SJCRH30 (cell line): ENCODE measurements around the gene CCL2. TPM values are rescaled to one million over a fixed set of nuclear protein-coding genes. Genes with fewer than 3 reads are reported as not detected.

Experiments used
- DNase-seq, 2 experiments: peaks; one replicate each; pipeline ENCODE4 v3.0.0-alpha.2; 2015 to 2020
- H3K27ac ChIP-seq: fragments of 250-450 bp; sonication (Bioruptor Pico); 2 replicates; pipeline ENCODE4 v1.5.1; 2020; ENCODE audit warnings: mild to moderate bottlenecking, moderate library complexity
- H3K27me3 ChIP-seq: fragments of 250-450 bp; sonication (Bioruptor Pico); 2 replicates; pipeline ENCODE4 v1.5.1; 2020; ENCODE audit warnings: mild to moderate bottlenecking, moderate library complexity
- H3K36me3 ChIP-seq: fragments of 250-450 bp; sonication (Bioruptor Pico); 2 replicates; pipeline ENCODE4 v1.5.1; 2020; ENCODE audit warnings: mild to moderate bottlenecking, moderate library complexity
- H3K4me1 ChIP-seq: fragments of 250-450 bp; sonication (Bioruptor Pico); 2 replicates; pipeline ENCODE4 v1.5.1; 2020; ENCODE audit warnings: mild to moderate bottlenecking, moderate library complexity
- H3K4me3 ChIP-seq: fragments of 250-450 bp; sonication (Bioruptor Pico); 2 replicates; pipeline ENCODE4 v1.5.1; 2020; ENCODE audit warnings: mild to moderate bottlenecking, moderate library complexity
- H3K9me3 ChIP-seq: fragments of 250-450 bp; sonication (Bioruptor Pico); replicated peaks from 2 replicates; pipeline ENCODE4 v1.5.1; 2020; ENCODE audit warnings: mild to moderate bottlenecking, moderate library complexity
- total RNA-seq: library from RNA; depleted of rRNA; stranded (reverse); fragments of >200 nt; shearing (Covaris generic); gene quantifications from 2 replicates; pipeline ENCODE4 v1.2.3, GENCODE V29; 2014

Gene CCL2
- total RNA-seq, 1 experiment from 2014 or later, result 6.7 TPM

DNA sequence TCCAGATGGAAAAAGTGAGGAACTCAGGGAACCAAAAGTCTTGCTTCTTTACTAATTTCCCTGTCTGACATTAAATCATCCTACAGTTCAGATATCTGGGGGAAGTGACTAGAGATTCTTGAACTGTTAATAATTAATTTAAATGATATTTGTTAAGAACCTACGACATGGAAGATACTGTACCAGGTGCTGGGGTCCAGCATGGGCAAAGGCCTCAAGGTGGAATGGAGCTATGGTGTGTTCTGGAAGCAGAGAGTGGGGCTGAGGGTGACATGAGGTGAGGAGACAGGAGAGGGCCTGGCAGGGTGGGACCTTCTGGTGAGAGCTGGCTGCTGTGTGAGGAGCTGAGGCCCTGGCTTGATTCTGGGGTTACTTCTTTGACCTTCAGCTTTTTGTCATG lies 6.0 kb upstream of the CCL2 start:
- DNase-seq, result no peak
- H3K9me3 ChIP-seq, result no peaks in the 10 kb centered on the region
- H3K4me1 ChIP-seq, result peaks cover 29% of the 10 kb centered on the region
- H3K4me3 ChIP-seq, result no peak overlapping the region
- H3K27ac ChIP-seq, result no peak overlapping the region
- H3K27me3 ChIP-seq, result no peaks in the 10 kb centered on the region
- no peaks in the 10 kb centered on the region for H3K36me3 ChIP-seq

DNA sequence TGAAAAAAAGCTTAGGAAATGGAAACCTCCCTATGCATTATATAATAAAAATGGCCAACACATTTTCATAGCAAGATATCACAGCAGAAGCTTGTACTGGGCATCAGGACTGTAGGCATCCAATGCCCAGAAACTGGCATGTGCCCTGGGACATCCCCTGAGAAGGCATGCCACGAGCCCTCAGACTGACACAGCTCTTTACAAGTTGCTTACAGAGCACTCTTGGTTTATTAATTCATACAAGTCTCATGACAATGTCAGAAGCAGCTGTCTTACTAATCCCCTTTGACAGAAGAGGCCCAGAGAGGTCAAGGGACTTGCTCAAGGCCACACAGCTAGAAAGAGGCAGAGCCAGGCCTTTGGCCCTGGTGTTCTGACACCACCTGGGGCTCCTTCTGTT lies 5.6 kb upstream of the CCL2 start:
- Histone ChIP-seq H3K4me1 (peaks cover 33% of the 10 kb centered on the region), H3K27me3 (no peaks in the 10 kb centered on the region), H3K36me3 (no peaks in the 10 kb centered on the region), H3K9me3 (no peaks in the 10 kb centered on the region), H3K4me3 (no peak overlapping the region), H3K27ac (no peak overlapping the region)
- no peak for DNase-seq

DNA sequence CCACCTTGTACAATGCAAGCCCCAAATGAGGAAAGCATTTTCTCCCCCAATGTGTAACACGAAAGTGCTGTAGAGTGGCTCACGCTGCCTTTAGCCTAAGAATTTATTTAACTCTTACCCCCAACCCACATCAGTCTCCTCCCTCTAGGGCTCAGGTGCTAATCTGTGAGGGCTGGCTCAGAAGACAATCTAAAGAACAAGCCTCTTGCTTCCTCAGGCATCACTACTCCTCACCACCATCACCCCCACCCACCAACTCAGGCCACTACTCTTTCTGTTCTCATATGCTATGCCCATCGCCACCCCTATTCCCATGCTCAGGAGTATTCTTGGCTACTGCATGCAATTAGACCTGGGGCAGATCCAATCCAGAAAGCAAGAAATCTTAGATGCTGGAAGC lies 3.9 kb upstream of the CCL2 start:
- DNase-seq, result no peak
- Histone ChIP-seq H3K27me3 (no peaks in the 10 kb centered on the region), H3K4me3 (no peak overlapping the region), H3K27ac (no peak overlapping the region), H3K4me1 (peaks cover 36% of the 10 kb centered on the region), H3K36me3 (no peaks in the 10 kb centered on the region), H3K9me3 (no peaks in the 10 kb centered on the region)

DNA sequence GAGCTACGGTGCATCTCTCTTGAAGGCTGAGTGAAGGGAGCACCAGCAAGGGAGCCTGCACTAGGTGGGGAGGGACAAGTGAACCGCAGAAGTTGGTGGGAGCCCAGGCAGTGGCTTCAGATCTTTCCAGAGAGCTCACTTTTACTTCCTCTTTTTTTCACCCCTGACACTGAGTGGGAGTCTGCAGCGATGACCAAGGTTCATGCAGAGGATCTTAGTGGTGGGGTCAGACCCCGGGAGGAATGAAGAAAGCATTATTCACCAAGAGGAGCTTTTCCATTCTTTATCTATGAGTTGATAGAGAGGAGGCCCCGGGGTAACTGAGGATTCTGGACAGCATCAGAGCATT lies 3.0 kb upstream of the CCL2 start:
- no peak for DNase-seq
- peaks cover 36% of the 10 kb centered on the region for H3K4me1 ChIP-seq
- no peaks in the 10 kb centered on the region for H3K36me3 ChIP-seq
- no peaks in the 10 kb centered on the region for H3K27me3 ChIP-seq
- no peak overlapping the region for H3K27ac ChIP-seq
- H3K4me3 ChIP-seq, result no peak overlapping the region
- no peaks in the 10 kb centered on the region for H3K9me3 ChIP-seq

DNA sequence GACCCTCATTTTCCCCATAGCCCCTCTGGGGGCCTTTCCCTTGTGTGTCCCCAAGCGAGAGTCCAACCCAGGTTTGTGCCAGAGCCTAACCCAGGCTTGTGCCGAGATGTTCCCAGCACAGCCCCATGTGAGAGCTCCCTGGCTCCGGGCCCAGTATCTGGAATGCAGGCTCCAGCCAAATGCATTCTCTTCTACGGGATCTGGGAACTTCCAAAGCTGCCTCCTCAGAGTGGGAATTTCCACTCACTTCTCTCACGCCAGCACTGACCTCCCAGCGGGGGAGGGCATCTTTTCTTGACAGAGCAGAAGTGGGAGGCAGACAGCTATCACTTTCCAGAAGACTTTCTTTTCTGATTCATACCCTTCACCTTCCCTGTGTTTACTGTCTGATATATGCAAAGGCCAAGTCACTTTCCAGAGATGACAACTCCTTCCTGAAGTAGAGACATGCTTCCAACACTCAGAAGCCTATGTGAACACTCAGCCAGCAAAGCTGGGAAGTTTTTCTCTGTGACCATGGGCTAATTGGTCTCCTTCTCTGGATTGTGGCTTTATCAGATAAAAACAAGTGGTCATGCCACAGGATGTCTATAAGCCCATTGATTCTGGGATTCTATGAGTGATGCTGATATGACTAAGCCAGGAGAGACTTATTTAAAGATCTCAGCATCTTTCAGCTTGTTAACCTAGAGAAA lies 2.5 kb upstream of the CCL2 start:
- no peaks in the 10 kb centered on the region for H3K36me3 ChIP-seq
- H3K27me3 ChIP-seq, result no peaks in the 10 kb centered on the region
- no peaks in the 10 kb centered on the region for H3K9me3 ChIP-seq
- H3K4me1 ChIP-seq, result peaks cover 36% of the 10 kb centered on the region
- DNase-seq, result peak; percentile 58 to 61
- no peak overlapping the region for H3K4me3 ChIP-seq
- H3K27ac ChIP-seq, result no peak overlapping the region

DNA sequence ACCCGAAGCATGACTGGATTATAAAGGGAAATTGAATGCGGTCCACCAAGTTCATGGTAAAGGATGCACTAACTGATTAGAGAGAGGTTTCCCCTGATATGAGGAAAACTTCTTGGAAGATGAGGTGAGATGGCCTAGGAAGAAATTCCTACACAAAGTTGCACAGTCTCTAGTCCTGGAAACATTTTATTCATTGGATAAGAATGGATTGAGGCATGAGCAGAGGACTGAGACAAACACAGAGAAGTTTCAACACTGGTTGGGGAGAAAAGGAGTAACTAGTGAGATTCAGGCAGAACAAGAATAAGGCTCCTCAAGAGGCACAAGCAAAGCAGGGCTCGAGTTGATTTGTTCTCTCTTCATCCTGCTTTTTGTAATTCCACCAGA lies 2.0 kb upstream of the CCL2 start:
- Histone ChIP-seq H3K27me3 (no peaks in the 10 kb centered on the region), H3K36me3 (no peaks in the 10 kb centered on the region), H3K9me3 (no peaks in the 10 kb centered on the region), H3K4me1 (peaks cover 36% of the 10 kb centered on the region), H3K4me3 (no peak overlapping the region), H3K27ac (no peak overlapping the region)
- DNase-seq, result no peak

DNA sequence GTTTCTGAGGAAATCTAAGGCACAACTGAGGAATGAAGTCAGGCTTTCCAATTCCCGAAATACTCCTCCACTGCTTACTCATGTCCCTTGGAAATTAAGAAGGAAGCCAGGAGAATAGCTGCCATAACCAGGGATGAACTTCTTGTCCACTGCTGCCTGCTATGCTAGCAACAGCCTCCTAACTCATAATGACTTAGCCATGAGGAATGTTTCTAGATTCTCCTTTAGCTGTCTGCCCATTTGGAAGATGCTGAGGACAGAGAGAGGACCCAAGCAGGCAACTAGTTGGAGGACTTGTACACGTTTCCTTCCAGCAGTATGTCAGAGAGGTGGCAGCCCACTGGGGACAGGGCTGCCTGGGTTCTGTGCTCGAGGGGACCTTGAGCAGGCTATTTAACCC lies 939 bp upstream of the CCL2 start:
- no peak for DNase-seq
- Histone ChIP-seq H3K36me3 (no peaks in the 10 kb centered on the region), H3K4me3 (no peak overlapping the region; the same call in 1 of the 2 replicates), H3K27ac (peak overlapping the region; percentile 73; the same call in 1 of the 2 replicates), H3K9me3 (no peaks in the 10 kb centered on the region), H3K4me1 (peaks cover 36% of the 10 kb centered on the region), H3K27me3 (no peaks in the 10 kb centered on the region)

DNA sequence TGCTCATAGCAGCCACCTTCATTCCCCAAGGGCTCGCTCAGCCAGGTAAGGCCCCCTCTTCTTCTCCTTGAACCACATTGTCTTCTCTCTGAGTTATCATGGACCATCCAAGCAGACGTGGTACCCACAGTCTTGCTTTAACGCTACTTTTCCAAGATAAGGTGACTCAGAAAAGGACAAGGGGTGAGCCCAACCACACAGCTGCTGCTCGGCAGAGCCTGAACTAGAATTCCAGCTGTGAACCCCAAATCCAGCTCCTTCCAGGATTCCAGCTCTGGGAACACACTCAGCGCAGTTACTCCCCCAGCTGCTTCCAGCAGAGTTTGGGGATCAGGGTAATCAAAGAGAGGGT lies 272 bp downstream of the CCL2 start:
- Histone ChIP-seq H3K27me3 (no peaks in the 10 kb centered on the region), H3K9me3 (no peaks in the 10 kb centered on the region), H3K4me1 (peaks cover 35% of the 10 kb centered on the region), H3K4me3 (peak overlapping the region; percentile 56), H3K36me3 (no peaks in the 10 kb centered on the region), H3K27ac (peak overlapping the region; percentile 73)
- DNase-seq, result no peak

DNA sequence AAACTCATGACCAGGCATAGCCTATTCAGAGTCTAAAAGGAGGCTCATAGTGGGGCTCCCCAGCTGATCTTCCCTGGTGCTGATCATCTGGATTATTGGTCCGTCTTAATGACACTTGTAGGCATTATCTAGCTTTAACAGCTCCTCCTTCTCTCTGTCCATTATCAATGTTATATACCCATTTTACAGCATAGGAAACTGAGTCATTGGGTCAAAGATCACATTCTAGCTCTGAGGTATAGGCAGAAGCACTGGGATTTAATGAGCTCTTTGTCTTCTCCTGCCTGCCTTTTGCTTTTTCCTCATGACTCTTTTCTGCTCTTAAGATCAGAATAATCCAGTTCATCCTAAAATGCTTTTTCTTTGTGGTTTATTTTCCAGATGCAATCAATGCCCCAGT lies 756 bp downstream of the CCL2 start:
- no peaks in the 10 kb centered on the region for H3K36me3 ChIP-seq
- H3K27ac ChIP-seq, result no peak overlapping the region
- no peaks in the 10 kb centered on the region for H3K9me3 ChIP-seq
- no peak for DNase-seq
- no peaks in the 10 kb centered on the region for H3K27me3 ChIP-seq
- H3K4me3 ChIP-seq, result peak overlapping the region; percentile 56; the same call in 1 of the 2 replicates
- peaks cover 30% of the 10 kb centered on the region for H3K4me1 ChIP-seq

DNA sequence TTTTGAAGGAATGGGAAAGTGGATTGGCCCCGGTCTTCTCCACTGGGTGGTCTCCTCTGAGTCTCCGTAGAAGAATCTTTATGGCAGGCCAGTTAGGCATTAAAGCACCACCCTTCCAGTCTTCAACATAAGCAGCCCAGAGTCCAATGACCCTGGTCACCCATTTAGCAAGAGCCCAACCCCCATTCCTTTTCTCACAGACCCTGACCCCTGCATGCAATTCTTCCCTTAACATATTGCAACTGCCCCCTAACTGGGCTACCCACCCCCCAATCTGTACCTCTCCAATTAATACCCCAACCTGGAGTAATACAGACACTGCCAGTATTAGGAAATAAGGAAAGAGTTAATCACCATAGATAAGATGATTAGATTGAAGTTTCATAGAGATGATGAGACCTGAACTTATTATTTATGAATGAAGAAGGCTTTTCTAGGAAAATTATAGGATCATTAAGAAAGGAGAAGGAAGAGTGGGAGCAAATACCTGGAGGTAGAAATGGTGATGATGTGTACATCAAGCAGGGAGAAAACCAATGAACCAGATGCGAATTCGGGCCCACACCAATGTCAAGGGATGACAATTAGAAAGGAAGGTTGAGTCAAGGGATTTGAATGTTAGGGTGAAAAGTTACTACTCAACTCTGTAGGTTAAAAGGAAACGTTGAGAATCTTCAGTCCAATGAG lies 2.4 kb downstream of the CCL2 start:
- H3K27me3 ChIP-seq, result no peaks in the 10 kb centered on the region
- no peak overlapping the region for H3K4me3 ChIP-seq
- no peak for DNase-seq
- peaks cover 16% of the 10 kb centered on the region for H3K4me1 ChIP-seq
- no peaks in the 10 kb centered on the region for H3K9me3 ChIP-seq
- no peaks in the 10 kb centered on the region for H3K36me3 ChIP-seq
- no peak overlapping the region for H3K27ac ChIP-seq

DNA sequence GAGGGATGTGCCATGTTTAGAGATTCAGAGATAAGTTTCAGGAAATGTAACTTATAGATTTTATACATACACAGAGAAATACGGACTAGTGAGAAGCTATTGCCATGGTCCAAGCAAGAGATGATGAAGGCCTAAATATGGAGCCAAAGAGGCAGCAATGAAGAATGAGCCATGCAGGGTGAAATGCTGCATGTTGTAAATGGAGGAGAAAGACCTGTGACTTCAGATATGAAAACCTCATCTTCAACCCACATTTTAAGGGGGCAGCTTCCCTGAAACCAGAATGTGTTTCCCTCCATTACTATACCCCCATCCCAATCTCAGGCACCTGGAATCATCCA lies 2.9 kb downstream of the CCL2 start:
- Histone ChIP-seq H3K27me3 (no peaks in the 10 kb centered on the region), H3K27ac (no peak overlapping the region), H3K9me3 (no peaks in the 10 kb centered on the region), H3K4me1 (peaks cover 11% of the 10 kb centered on the region), H3K4me3 (no peak overlapping the region), H3K36me3 (no peaks in the 10 kb centered on the region)
- DNase-seq, result no peak

DNA sequence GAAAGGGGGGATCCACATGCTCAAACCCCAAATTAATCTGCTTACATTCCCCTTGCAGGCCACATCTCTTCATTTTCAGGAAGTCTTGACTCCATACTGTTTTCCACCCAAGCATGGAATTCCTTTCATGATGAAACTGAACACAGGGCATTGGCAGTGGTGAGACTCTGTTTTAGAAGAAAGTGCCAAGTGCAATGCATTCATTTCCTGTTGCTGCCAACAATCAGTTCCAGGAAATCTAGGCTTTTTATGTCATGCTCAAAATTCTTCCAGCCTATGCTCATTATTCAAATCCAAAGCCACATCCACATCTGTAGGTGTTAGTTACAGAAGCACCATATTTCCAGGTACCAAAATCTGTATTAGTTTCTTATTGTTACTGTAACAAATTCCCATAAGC lies 4.1 kb downstream of the CCL2 start:
- no peak overlapping the region for H3K27ac ChIP-seq
- H3K4me1 ChIP-seq, result peaks cover 6% of the 10 kb centered on the region
- no peaks in the 10 kb centered on the region for H3K36me3 ChIP-seq
- no peak for DNase-seq
- no peaks in the 10 kb centered on the region for H3K27me3 ChIP-seq
- no peaks in the 10 kb centered on the region for H3K9me3 ChIP-seq
- H3K4me3 ChIP-seq, result no peak overlapping the region

DNA sequence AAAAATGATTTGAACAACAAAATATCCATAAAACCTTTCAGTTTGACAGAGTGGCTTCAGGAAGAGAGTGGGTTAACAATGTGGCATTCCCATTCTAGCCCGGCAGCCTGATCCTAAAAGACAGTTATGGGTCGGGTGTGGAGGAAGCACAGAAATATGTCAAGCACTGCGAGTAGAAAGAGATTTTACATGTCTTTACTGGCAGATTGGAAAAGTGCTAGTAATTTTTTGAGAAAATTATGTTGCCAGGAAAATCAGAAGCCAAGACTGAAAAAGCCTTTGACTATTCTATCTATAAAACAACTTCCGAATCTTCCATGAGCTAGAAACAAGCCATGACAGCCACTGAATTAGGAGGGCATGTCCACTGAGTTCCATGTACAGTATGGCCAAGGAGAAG lies 5.8 kb downstream of the CCL2 start:
- Histone ChIP-seq H3K27me3 (no peaks in the 10 kb centered on the region; the same call in 1 of the 2 replicates), H3K9me3 (no peaks in the 10 kb centered on the region), H3K36me3 (no peaks in the 10 kb centered on the region), H3K27ac (no peak overlapping the region), H3K4me1 (no peaks in the 10 kb centered on the region), H3K4me3 (no peak overlapping the region)
- DNase-seq, result no peak

DNA sequence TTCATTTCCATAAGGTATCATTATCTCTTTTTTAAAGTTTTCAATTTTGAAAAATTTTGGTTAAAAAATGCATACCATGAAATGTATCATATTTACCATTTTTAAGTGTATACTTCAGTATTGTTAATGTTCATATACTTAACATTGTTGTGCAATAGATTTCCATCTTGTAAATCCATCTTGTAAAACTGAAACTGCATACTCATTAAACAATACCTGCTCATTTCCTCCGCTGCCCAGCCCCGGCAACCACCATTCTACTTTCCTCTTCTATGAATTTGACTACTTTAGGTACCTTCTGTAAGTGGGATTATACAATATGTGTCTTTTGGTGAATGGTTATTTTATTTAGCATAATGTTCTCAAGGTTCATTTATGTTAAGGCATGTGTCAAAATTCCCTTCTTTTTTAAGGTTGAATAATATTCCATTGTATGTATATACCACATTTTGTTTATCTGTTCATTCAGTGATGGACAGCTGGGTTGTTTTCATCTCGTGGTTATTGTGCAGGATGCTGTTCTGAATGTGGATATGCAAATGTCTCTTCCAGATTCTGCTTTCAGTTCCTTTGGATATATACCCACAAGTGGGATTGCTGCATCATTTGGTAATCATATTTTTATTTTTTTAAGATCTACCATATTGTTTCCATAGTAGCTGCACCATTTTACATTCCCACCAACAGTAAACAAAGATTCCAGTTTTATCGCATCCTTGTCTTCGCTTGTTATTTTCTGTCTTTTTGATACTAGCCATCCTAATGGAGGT lies 6.7 kb downstream of the CCL2 start:
- H3K36me3 ChIP-seq, result no peaks in the 10 kb centered on the region
- no peak for DNase-seq
- H3K9me3 ChIP-seq, result no peaks in the 10 kb centered on the region
- no peaks in the 10 kb centered on the region for H3K4me1 ChIP-seq
- H3K27me3 ChIP-seq, result no peaks in the 10 kb centered on the region; the same call in 1 of the 2 replicates
- H3K4me3 ChIP-seq, result no peak overlapping the region
- no peak overlapping the region for H3K27ac ChIP-seq

DNA sequence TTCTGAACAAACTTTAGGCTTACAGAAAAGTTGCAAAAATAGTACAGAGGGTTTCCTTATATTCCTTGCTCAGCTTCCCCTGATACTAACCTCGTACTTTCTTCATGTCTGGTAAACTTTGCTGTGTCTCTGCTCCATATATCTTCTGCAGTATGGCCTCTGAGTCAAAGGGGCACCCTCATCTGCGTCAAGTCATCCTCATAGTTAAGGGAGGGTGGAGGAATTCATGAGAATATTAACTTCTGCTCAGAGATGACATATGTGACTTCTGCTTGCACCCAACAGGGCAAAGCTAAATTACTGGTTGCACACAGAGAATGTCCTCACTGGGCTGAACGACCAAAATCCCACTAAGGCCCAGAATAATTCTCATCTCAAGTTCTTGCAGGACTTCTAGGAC lies 10.6 kb downstream of the CCL2 start:
- H3K27ac ChIP-seq, result no peak overlapping the region
- no peak for DNase-seq
- no peak overlapping the region for H3K4me3 ChIP-seq
- H3K27me3 ChIP-seq, result peaks cover 9% of the 10 kb centered on the region
- H3K4me1 ChIP-seq, result no peaks in the 10 kb centered on the region
- no peaks in the 10 kb centered on the region for H3K36me3 ChIP-seq
- no peaks in the 10 kb centered on the region for H3K9me3 ChIP-seq
